HG02970 (cell line): Measurements from ENCODE around the gene HDLBP.

ENCODE experiments used
- ATAC-seq: cut with Tn5 transposase; IDR thresholded peaks from one replicate; pipeline ENCODE4 v1.9.1; 2021; ENCODE audit warnings: mild to moderate bottlenecking, moderate library complexity, moderate number of reproducible peaks; ENCODE audit not compliant: unreplicated experiment, low FRiP score

The HDLBP gene

GRCh38 chr2:241315093-241315878 lies at the start of gene HDLBP:
TSS of gene HDLBP (minus strand) at chr2:241315672. CDS start at chr2:241266869, 48,803 bp downstream.
- peak; percentile 64 for ATAC-seq

- ATAC-seq, result no peak
Observed at GRCh38 chr2:241364781-241365180, 49.3 kb upstream of the HDLBP start.

GRCh38 chr2:241363426-241363825 lies 48.0 kb upstream of the HDLBP start:
- ATAC-seq, result no peak

GRCh38 chr2:241359481-241360045 lies 44.1 kb upstream of the HDLBP start:
- no peak for ATAC-seq

GRCh38 chr2:241358470-241358869 lies 43.0 kb upstream of the HDLBP start:
- no peak for ATAC-seq

GRCh38 chr2:241357531-241357930 lies 42.1 kb upstream of the HDLBP start:
- ATAC-seq, result no peak

GRCh38 chr2:241356871-241357260 lies 41.4 kb upstream of the HDLBP start:
- ATAC-seq, result no peak

GRCh38 chr2:241355983-241356870 lies 40.8 kb upstream of the HDLBP start, which contains the start of gene FARP2:
TSS of gene FARP2 (plus strand) at chr2:241356285. CDS start at chr2:241373108, 16,823 bp downstream.
- ATAC-seq, result peak; percentile 85

GRCh38 chr2:241354668-241355658 lies 39.5 kb upstream of the HDLBP start:
- no peak for ATAC-seq

GRCh38 chr2:241352227-241352626 lies 36.8 kb upstream of the HDLBP start:
- ATAC-seq, result no peak

GRCh38 chr2:241351640-241352031 lies 36.2 kb upstream of the HDLBP start:
- ATAC-seq, result no peak

GRCh38 chr2:241350878-241351639 lies 35.6 kb upstream of the HDLBP start:
- no peak for ATAC-seq

- no peak for ATAC-seq
Observed at GRCh38 chr2:241350530-241350877, 35.0 kb upstream of the HDLBP start.

GRCh38 chr2:241349941-241350340 lies 34.5 kb upstream of the HDLBP start:
- no peak for ATAC-seq

GRCh38 chr2:241344925-241345651 lies 29.6 kb upstream of the HDLBP start:
- no peak for ATAC-seq

GRCh38 chr2:241340631-241341163 lies 25.2 kb upstream of the HDLBP start:
- ATAC-seq, result no peak

- no peak for ATAC-seq
Observed at GRCh38 chr2:241339839-241340630, 24.6 kb upstream of the HDLBP start.

- ATAC-seq, result no peak
Observed at GRCh38 chr2:241334813-241335212, 19.3 kb upstream of the HDLBP start.
